ENCODE measurements around the gene ATP4B.

Gene ATP4B

GRCh38 chr13:113605866-113606438 is 52.0 kb downstream of the ATP4B start:
- Histone ChIP-seq H3K4me3 (ENCODE audit: low read depth, low read length, poor library complexity, severe bottlenecking) (no peak overlapping the region), H3K36me3 (ENCODE audit: insufficient read depth, low read length) (peaks cover 88% of the 10 kb centered on the region), H2AFZ (ENCODE audit: low read length) (no peak overlapping the region), H3K27ac (ENCODE audit: low read depth, low read length, poor library complexity, severe bottlenecking) (no peak overlapping the region), H3K4me2 (ENCODE audit: low read length) (no peak overlapping the region), H3K4me1 (ENCODE audit: insufficient read depth, low read length, severe bottlenecking) (peaks cover 9% of the 10 kb centered on the region), H3F3A (ENCODE audit: insufficient read depth, low read length) (no peaks in the 10 kb centered on the region), H3K79me2 (ENCODE audit: insufficient read depth, low read length) (peaks cover 86% of the 10 kb centered on the region), H3K9me3 (ENCODE audit: low read length) (no peaks in the 10 kb centered on the region), H3K9ac (ENCODE audit: low read length) (no peak overlapping the region), H4K20me1 (ENCODE audit: insufficient read depth, low read length) (no peaks in the 10 kb centered on the region), H3K27me3 (ENCODE audit: insufficient read depth, low read length) (no peaks in the 10 kb centered on the region), H3K9me2 (ENCODE audit: low read depth, low read length) (no peaks in the 10 kb centered on the region)
- no peak for TF ChIP-seq EZH2 (IDR thresholded peaks at IDR 0.05; ENCODE audit: borderline replicate concordance, low read length)
- TF ChIP-seq, protein P1, sequence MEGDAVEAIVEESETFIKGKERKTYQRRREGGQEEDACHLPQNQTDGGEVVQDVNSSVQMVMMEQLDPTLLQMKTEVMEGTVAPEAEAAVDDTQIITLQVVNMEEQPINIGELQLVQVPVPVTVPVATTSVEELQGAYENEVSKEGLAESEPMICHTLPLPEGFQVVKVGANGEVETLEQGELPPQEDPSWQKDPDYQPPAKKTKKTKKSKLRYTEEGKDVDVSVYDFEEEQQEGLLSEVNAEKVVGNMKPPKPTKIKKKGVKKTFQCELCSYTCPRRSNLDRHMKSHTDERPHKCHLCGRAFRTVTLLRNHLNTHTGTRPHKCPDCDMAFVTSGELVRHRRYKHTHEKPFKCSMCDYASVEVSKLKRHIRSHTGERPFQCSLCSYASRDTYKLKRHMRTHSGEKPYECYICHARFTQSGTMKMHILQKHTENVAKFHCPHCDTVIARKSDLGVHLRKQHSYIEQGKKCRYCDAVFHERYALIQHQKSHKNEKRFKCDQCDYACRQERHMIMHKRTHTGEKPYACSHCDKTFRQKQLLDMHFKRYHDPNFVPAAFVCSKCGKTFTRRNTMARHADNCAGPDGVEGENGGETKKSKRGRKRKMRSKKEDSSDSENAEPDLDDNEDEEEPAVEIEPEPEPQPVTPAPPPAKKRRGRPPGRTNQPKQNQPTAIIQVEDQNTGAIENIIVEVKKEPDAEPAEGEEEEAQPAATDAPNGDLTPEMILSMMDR (IDR thresholded peaks at IDR 0.05; ENCODE audit: low read length), result no peak

DNA sequence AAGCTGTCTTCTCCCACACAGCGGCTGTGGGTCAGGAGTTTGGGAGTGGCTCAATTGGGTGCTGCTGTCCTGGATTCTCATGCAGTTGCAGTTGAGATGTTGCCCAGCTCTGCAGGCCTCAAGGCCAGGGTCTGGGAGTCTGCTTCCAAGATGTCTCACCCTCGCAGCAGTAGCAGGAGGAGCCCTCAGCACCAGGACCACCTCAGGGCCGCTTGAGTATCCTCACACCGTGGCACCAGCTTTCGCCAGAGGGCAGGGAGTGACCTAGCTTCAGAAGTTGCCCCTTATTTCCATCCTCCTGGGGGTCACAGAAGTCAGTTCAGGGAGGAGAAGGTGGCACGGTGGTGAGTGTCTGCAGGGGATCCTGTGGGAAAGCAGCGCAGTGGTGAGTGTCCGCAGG is 52.5 kb downstream of the ATP4B start:
- no peak for TF ChIP-seq EZH2 (IDR thresholded peaks at IDR 0.05; ENCODE audit: borderline replicate concordance, low read length)
- TF ChIP-seq, protein P1 (IDR thresholded peaks at IDR 0.05; ENCODE audit: low read length), result no peak
- Histone ChIP-seq H3K9ac (ENCODE audit: low read length) (no peak overlapping the region), H3K27me3 (ENCODE audit: insufficient read depth, low read length) (no peaks in the 10 kb centered on the region), H4K20me1 (ENCODE audit: insufficient read depth, low read length) (no peaks in the 10 kb centered on the region), H3K9me2 (ENCODE audit: low read depth, low read length) (no peaks in the 10 kb centered on the region), H3F3A (ENCODE audit: insufficient read depth, low read length) (no peaks in the 10 kb centered on the region), H3K79me2 (ENCODE audit: insufficient read depth, low read length) (peaks cover 86% of the 10 kb centered on the region), H3K4me3 (ENCODE audit: low read depth, low read length, poor library complexity, severe bottlenecking) (no peak overlapping the region), H3K4me2 (ENCODE audit: low read length) (no peak overlapping the region), H2AFZ (ENCODE audit: low read length) (no peak overlapping the region), H3K9me3 (ENCODE audit: low read length) (peaks cover under 1% of the 10 kb centered on the region), H3K4me1 (ENCODE audit: insufficient read depth, low read length, severe bottlenecking) (peaks cover 9% of the 10 kb centered on the region), H3K36me3 (ENCODE audit: insufficient read depth, low read length) (peaks cover 88% of the 10 kb centered on the region), H3K27ac (ENCODE audit: low read depth, low read length, poor library complexity, severe bottlenecking) (no peak overlapping the region)

GRCh38 chr13:113604186-113604585 is 53.8 kb downstream of the ATP4B start:
- Histone ChIP-seq H3K27ac (ENCODE audit: low read depth, low read length, poor library complexity, severe bottlenecking) (no peak overlapping the region), H3K4me3 (ENCODE audit: low read depth, low read length, poor library complexity, severe bottlenecking) (no peak overlapping the region), H3K79me2 (ENCODE audit: insufficient read depth, low read length) (peaks cover 86% of the 10 kb centered on the region), H2AFZ (ENCODE audit: low read length) (no peak overlapping the region), H3K4me1 (ENCODE audit: insufficient read depth, low read length, severe bottlenecking) (peaks cover 9% of the 10 kb centered on the region), H3K27me3 (ENCODE audit: insufficient read depth, low read length) (no peaks in the 10 kb centered on the region), H3K9ac (ENCODE audit: low read length) (no peak overlapping the region), H3F3A (ENCODE audit: insufficient read depth, low read length) (no peaks in the 10 kb centered on the region), H3K36me3 (ENCODE audit: insufficient read depth, low read length) (peaks cover 88% of the 10 kb centered on the region), H3K9me3 (ENCODE audit: low read length) (peaks cover 13% of the 10 kb centered on the region), H3K4me2 (ENCODE audit: low read length) (no peak overlapping the region), H3K9me2 (ENCODE audit: low read depth, low read length) (no peaks in the 10 kb centered on the region), H4K20me1 (ENCODE audit: insufficient read depth, low read length) (no peaks in the 10 kb centered on the region)
- no peak for TF ChIP-seq EZH2 (IDR thresholded peaks at IDR 0.05; ENCODE audit: borderline replicate concordance, low read length)
- TF ChIP-seq, protein P1 (IDR thresholded peaks at IDR 0.05; ENCODE audit: low read length), result no peak
